Esophagus mucosa (tissue), 1 donor: ENCODE data around the gene DNAH2. TPM values are rescaled to one million over a fixed set of nuclear protein-coding genes. Genes with fewer than 3 reads are reported as not detected.
"Not testable (repeated sequence)": the region's sequence is repeated elsewhere in the genome, so short reads cannot be mapped to it uniquely, and the experiment has no call there.

Experiments used
- ATAC-seq: fragments of 200-7000 bp; cut with Tn5 transposase; one replicate; pipeline ENCODE4 v1.9.1; 2020
- total RNA-seq: library from RNA; stranded (reverse); gene quantifications from one replicate; pipeline ENCODE4 v1.2.4, GENCODE V29; 2023
- donor health status: DM: yes; HTN: yes; CAD: no.

Gene DNAH2
- total RNA-seq, 1 donor from 2014 or later = 0.04 TPM

DNA sequence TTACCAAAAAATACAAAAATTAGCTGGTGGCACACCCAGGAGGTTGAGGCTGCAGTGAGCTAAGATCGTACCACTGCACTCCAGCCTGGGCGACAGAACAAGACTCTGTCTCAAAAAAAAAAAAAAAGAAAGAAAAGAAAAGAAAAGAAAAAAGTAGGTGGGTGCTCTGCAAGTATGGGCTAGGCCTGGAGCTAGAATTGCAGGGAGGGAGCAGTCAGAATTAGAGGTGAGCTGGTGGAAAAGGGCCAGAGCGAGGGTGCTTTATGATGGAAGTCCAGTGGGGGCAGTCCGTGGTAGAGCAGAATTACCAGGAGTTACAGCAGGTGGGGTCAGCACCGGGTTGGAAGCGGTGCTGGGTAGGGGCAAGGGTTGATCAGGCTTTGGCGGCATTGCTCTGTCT lies 59.5 kb downstream of the DNAH2 start:
- ATAC-seq = no peak

DNA sequence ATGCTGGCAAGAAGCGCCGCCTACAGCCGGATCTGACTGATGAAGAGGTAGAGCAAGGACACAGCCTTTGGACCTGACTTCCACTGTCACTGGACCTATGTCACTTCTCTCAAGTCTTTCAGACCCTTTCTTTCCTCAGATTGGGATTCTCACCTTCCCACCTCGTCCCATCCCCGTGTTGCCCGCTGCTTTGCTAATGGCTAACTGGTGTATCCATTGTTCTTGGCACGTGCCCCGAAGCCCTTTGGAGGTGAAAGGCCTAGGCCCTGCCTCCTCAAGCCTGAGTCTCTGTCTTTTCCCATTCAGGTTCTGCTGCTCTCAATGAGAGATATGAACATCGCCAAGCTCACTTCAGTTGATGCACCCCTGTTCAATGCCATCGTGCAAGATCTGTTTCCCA lies 63.2 kb downstream of the DNAH2 start:
- ATAC-seq = no peak

DNA sequence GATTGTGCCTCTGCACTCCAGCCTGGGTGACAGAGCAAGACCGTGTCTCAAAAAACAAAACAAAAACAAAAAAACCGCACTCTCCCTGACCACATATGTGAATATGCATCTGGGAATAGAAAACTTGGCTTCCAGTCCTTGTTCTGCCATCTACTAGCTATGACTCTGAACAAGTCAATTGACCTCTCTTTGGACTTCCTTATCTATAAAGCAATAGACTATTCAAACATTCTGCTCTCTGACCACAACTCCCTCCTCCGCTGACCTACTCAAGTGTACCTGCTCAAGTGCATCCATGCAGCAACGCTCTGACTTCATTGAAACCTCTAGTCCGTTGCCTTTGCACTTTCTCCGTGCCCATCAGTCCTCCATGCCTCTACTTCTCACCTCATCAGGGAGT lies 63.9 kb downstream of the DNAH2 start:
- no peak for ATAC-seq

DNA sequence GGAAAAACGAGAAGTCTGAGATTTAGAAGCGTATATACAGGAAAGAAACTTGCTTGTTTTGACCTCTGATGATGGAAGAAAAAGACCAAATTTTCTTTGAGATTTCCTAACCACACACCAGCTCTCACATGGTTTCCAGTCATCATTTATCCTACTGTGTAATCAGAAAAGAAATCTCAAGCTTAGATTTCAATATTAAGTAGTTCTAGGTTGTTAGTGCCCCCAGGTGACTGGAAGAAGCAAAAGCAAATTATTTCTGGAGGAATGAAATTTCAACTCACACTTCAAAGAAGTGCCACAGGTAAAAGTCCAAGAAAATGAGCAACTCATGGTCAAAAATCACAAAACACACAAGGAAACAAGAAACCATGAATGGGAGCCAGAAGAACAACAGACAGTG lies 64.7 kb downstream of the DNAH2 start:
- no peak for ATAC-seq

DNA sequence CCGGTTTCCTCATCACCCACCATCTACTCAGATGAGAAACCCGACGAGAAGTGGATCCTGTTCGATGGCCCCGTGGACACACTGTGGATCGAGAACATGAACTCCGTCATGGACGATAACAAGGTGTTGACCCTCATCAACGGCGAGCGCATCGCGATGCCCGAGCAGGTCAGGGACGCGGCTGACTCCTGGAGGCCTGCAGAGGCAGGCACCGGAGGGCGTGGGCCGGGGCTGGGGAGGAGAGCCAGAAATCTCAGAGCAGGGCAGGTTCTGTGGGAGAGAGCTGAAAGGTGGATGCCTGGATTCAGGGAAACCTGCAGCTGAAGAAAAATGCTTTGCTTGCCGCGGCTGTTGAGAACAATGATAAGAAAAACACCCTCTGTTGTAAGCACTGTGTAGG lies 69.3 kb downstream of the DNAH2 start:
- ATAC-seq = peak; percentile 70

DNA sequence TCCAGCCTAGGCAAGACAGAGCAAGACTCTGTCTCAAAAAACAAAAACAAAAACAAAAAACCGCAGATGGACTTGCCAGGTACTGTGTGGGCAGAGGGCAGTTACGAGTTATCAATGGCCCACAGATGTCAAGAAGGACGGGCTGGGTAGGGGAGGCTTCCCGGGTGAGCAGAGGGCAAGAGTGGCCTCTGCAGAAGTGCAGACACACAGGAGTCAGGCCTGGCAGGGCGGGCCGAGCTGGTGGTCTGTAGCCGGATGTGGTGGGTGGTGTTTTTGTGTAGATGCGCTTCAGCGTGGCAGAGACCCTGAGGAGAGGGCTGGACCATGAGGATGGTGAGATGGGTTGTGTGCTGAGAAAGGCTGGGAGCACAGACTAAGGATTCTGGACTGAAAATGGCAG lies 71.6 kb downstream of the DNAH2 start:
- no peak for ATAC-seq

DNA sequence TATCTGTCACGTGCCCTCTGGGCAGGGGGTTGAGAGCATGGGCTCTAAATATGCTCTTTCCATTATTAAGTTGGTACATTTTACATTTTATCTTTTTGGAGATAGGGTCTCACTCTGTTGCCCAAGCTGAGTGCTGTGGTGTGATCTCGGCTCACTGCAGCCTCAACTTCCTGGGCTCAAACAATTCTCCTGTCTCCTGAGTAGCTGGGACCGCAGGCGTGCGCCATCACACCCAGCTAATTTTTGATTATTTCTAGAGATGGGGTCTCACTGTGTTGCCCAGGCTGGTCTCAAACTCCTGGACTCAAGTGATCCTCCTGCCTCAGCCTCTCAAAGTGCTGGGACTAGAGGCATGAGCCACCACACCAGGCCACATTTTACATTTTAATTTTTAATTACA lies 72.6 kb downstream of the DNAH2 start:
- ATAC-seq = no peak

DNA sequence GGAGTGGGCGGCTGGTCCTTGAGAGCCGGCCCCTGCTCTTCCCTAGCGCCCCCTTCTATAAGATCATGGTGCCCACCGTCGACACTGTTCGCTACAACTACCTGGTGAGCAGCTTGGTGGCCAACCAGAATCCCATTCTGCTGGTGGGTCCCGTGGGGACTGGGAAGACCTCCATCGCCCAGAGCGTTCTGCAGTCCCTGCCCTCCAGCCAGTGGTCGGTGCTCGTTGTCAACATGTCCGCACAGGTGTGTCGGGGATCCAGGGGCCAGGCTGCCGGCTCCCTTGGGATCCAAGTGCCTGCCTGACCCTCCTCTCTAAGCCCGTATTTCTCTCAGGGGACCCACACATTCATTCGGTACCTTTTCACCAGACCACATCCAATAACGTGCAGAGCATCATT lies 75.1 kb downstream of the DNAH2 start:
- no peak for ATAC-seq

DNA sequence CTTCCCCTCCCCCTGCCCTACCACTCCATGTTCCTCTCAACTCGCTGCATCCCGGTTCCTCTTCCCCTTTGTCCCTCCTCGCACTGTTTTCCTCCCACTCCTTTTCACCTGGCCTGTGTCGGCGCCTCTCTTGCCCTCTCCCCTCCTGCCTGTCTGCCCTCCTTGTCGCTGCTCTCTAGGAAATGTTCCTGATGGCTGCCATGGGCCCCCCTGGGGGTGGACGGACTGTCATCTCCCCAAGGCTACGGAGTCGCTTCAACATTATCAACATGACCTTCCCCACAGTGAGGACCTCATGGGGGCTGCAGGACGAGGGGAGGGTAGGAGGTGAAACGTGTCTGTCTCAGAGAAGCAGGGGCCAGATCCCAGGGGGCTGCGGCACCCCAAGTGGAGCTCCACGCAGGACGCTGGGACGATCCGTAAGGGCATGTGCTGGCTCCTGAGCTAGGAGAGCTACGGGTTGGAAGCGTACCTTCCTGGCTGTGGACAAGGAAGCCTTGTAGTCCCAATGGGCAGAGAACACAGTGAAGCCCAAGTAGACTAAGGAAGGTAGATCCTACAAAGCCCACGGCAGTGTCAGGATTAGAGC lies 76.6 kb downstream of the DNAH2 start:
- ATAC-seq = no peak

DNA sequence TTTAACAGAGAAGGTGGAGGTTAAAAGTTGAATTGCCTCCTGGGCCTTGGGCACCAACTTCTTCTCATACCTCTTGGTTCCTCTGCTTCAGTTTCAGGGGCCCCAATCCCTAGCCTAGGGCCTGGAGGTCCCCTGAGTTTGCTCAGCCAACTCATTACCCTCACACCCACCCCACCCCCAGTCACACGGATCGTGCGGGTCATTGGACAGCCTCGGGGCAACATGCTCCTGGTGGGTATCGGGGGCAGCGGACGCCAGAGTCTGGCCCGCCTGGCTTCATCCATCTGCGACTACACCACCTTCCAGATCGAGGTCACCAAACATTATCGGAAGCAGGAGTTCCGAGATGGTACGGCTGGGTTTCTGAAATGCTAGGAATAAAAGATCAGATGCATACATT lies 80.4 kb downstream of the DNAH2 start:
- ATAC-seq = no peak

DNA sequence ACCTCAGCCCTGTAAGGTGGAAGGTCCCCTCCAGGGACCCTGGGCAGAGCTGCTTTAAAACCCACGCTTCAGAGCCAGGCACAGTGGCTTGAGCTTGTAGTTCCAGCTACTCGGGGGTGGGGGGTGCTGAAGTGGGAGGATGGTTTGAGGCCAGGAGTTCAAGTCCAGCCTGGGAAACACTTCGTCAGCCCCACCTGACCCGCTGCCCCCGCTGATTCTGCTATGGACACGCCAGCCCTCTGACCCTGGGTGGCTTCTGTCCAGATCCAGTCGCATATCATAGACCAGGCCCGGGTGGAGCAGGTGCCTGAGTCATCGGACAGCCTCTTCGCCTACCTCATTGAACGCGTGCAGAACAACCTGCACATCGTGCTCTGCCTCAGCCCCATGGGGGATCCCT lies 81.3 kb downstream of the DNAH2 start:
- peak; percentile 48 for ATAC-seq

DNA sequence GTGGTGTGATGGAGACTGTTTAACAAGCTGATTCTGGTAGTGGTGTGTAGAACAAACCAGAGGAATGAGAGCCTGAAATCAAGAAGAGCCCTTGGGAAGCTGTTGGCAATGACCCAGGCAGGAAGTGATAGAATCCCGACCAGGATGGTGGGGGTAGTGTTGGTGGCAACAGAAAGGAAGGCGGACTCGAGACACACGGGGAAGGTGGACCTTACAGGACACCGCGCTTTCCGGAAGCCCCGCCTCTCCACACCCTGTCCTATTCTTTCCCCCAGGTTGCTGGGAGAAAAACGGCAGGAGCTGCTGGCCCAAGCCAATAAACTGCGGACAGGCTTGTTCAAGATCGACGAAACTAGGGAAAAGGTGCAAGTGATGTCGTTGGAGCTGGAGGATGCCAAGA lies 86.4 kb downstream of the DNAH2 start:
- ATAC-seq = peak; percentile 34

DNA sequence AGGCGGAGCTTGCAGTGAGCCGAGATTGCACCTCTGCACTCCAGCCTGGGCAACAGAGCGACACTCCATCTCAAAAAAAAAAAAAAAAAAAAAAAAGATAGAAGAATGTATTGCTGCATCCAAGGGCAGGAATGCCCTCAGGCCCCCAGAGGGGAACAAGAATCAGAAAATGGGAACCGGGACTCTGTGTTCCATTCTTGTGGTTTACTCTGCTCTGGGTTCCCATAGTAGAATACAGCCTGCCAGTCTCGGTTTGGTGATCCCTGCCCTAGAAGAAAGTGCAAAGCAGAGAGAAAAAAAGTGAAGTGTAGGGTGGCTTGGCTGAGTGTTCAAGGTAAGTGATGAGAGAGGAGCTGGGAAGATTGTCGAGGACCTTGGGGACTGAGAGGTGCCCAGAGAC lies 89.0 kb downstream of the DNAH2 start:
- ATAC-seq = no peak

DNA sequence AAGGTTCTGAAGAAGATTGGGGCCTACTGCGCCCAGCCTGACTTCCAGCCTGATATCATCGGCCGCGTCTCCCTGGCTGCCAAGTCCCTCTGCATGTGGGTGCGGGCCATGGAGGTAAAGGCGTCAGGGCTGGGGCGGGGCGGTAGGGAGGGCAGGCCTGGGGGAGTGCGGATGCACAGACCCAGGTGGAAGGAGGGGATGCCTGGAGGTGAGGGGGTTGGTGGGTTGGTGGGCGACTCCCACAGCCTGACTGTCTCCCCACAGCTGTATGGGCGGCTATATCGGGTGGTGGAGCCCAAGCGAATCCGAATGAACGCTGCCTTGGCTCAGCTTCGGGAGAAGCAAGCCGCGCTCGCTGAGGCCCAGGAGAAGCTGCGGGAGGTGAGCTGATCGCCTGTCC lies 89.7 kb downstream of the DNAH2 start:
- ATAC-seq = no peak

DNA sequence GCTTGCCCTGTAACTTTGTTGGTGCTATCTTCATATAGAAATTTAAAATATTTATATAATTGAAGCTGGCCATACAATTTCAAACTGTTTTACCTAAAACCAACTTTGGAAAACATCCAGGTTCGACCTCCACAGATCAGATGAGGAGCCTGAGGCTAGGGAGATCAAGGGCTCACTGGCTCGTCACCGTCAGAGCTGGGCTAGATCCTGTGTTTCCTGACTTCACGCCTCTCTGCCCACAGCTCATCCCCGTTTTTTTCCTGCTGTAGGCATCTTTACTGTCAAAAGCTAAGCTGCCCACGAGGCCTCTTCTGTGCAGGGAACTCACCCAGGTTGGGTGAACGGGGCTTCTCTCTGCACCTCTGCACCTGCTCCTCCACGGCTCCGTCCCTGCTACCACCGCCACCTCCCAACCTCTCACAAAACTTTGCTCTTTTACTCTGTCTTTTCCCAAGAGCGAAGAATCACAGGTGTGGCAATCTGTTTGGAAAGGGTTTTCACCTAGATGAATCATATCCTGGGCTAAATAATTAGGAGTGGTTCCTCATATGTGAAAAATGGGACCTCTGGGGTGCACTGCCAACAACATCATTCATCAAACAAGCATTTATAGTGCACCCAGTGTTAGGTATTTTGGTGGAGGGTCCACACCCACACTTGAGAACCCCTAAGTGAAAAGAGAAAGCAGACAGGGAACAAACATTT lies 91.7 kb downstream of the DNAH2 start:
- peak; percentile 73 for ATAC-seq

DNA sequence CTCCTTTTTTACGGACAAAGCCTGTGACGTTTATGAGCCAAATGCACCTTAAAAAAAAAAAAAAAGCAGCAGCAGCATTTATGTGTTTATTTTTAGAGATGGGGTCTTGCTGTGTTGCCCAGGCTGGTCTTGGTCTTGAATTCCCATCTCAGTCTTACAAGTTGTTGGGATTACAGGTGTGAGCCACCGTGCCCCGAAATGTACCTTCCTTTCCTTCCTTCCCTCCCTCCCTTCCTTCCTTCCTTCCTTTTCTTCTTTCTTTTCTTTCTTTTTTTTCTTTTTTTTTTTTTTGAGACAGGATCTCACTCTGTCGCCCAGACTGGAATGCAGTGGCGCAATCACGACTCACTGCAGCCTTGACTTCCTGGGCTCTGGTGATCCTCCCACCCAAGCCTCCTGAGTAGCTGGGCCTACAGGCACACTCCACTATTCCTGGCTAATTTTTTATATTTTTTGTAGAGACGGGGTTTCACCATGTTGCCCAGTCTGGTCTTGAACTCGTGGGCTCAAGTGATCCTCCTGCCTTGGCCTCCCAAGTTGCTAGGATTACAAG lies 92.3 kb downstream of the DNAH2 start:
- ATAC-seq = not testable (repeated sequence)

DNA sequence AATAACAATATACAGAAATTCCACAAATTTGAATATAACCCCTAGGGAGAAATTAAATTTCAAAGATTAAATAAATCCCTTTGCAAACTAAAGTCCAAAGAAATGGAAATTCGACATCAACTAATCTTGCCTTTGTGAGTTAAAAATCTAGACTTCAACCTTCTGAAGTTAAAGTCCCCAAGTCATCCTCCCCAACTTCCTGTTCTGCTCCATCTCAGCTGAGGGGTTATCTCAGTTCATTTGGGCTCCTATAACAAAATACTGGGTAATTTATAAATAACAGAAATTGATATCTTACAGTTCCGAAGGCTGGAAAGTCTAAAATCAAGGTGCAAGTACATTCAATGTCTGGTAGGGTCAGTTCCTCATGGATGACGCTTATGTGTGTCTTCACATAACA lies 93.7 kb downstream of the DNAH2 start:
- no peak for ATAC-seq

DNA sequence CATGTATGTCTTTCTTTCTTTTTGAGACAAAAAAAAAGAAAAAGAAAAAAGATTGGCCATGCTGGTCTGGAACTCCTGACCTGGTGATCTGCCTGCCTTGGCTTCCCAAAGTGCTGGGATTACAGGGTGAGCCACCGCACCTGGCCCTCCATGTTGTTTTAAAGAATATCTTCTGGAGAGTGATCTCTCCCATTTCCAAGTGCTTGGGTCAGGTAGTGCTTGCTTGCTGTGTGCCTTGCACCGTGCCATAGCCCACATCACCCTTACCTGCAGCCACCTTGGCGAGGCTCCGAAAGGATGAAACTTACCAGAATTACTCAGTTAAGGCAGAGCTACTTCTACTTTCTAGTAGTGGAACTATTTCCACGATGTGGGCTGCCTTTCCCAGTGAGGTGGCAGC lies 97.4 kb downstream of the DNAH2 start:
- ATAC-seq = no peak

DNA sequence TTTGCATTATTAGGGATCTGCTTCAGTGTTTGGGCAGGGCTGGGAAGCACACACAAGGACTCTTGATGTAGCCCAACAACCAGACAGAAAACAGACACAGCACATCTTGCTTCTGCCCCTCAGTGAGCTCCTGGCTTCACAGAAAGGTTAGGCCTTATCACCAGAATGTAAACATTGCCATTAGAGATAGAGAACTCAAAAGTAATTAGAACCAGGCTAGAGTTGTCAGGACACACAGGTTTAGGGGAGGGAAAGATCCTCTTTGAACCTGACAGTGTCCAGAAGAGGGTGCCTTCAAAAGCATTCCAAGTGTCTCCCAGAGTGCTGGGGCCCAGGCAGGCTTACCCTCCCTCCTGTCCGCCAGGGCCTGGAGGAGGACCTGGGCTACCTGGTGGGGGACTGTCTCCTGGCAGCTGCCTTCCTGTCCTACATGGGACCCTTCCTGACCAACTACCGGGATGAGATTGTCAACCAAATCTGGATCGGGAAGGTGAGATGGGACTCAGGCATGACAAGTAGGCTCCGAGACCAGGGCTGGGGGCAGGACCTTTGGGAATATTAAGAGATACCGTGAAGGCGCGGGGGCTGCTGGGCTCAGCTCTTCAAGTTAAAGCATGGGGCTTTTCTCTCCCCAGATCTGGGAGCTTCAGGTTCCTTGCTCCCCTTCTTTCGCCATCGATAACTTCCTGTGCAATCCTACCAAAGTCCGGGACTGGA lies 99.5 kb downstream of the DNAH2 start:
- no peak for ATAC-seq

DNA sequence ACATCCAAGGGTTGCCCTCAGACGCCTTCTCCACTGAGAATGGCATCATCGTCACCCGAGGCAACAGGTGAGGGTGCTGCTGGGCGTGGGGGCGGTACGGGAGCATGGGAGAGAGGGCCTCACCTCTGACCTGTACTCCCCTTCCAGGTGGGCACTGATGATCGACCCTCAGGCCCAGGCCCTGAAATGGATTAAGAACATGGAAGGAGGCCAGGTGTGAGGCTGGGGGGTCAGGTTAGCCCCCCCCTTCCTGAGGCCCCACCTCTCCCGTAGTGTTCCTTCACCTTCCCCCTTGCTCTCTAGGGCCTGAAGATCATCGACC lies 100.1 kb downstream of the DNAH2 start:
- no peak for ATAC-seq

DNA sequence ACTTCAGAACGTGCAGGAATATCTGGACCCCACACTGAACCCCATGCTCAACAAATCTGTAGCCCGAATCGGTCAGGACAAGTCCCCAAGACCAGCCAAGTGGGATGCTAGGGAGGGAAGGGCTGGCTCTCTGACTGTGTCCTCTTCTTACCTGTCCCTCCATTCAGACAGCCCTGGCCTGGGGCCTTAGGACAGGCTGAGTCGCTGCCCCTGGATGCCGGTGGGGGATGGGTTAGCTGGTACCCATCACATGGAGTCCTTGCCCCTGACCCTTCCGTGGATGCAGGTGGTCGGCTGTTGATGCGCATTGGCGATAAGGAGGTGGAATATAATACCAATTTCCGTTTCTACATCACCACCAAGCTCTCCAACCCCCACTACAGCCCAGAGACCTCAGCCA lies 100.5 kb downstream of the DNAH2 start:
- no peak for ATAC-seq

DNA sequence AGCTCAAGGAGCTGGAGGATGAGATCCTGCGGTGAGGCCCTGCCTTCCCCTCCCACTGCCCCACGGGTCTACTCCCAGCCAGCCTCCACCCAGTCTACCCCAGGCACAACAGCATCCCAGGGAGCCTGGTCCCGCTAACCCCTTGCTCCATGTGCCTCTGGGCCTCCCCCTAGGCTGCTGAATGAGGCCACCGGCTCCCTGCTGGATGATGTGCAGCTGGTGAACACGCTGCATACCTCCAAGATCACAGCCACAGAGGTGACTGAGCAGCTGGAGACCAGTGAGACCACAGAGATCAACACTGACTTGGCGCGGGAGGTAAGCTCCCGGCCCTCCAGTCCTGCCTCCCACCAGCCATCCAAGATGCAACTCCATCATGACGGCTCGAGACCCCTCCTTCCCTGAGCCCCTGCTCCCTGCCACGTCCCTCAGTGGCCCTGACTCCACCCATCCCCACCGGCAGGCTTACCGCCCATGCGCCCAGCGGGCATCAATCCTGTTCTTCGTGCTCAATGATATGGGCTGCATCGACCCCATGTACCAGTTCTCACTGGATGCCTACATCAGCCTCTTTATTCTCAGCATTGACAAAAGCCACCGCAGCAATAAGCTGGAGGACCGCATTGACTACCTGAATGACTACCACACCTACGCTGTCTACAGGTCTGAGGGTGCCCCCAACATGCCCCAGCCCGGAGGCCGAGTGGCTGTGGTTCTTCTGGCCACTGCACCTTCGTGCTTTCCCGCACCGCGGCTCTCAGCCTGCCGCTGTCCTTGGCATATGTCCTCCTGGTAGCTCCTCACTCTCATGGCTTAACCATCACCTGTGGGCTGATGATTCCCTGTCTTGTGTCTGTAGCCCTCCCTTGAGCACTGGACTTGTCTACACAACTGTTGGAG lies 101.5 kb downstream of the DNAH2 start:
- peak; percentile 14 for ATAC-seq

DNA sequence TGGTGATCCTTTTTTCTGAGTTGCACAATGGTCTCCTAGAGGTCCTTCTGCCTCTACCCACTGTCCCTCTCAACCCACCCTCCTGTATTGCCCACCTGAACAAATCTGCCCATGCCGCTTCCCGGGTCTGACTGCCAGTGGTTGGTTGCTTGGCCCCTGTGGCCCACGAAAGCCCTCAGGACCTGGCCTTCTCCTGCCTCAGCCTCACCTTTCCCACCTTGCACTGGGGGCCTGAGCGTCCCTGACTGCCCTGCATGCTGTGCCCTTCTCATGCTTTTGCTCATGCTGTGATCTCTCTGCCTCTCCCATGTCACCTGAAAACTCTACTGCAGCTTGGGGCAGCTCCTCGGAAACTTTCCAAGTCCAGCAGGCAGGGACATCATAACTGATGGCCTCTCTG lies 102.7 kb downstream of the DNAH2 start:
- no peak for ATAC-seq
